SK-N-SH treated with all-trans-retinoic acid at 6 μM for 48 hours (cell line): ENCODE data around the gene PTPRT.

Experiments used
- ATAC-seq: fragments of 200-7000 bp; cut with Tn5 transposase; 3 replicates; pipeline ENCODE4 v1.9.1; 2020; ENCODE audit warnings: mild to moderate bottlenecking, moderate library complexity
- ARNTL ChIP-seq: fragments of 450-650 bp; formaldehyde crosslinking; IDR thresholded peaks from 2 replicates; pipeline ENCODE4 v1.5.0; 2020; ENCODE audit warnings: low read depth, mild to moderate bottlenecking, moderate library complexity, borderline replicate concordance
- BACH2 ChIP-seq: fragments of 250-450 bp; sonication (Bioruptor Pico); IDR thresholded peaks from 2 replicates; pipeline ENCODE4 v1.9.0; 2021; ENCODE audit warnings: mild to moderate bottlenecking, borderline replicate concordance
- CREB5 ChIP-seq: fragments of 250-450 bp; sonication (Bioruptor Pico); IDR thresholded peaks from 2 replicates; pipeline ENCODE4 v1.5.1; 2020; ENCODE audit warnings: low read depth, mild to moderate bottlenecking, moderate library complexity
- CSDC2 ChIP-seq: fragments of 250-450 bp; sonication (Bioruptor Pico); IDR thresholded peaks from 2 replicates; pipeline ENCODE4 v1.5.0; 2020; ENCODE audit warnings: mild to moderate bottlenecking, moderate library complexity
- CSRNP3 ChIP-seq: fragments of 250-450 bp; sonication (Bioruptor Pico); IDR thresholded peaks from 2 replicates; pipeline ENCODE4 v1.5.1; 2021; ENCODE audit warnings: mild to moderate bottlenecking, moderate library complexity
- ESRRG ChIP-seq: fragments of 250-450 bp; sonication (Bioruptor Pico); IDR thresholded peaks from 2 replicates; pipeline ENCODE4 v1.6.1; 2021; ENCODE audit warnings: mild to moderate bottlenecking
- ISL1 ChIP-seq: fragments of 250-450 bp; sonication (Bioruptor Pico); IDR thresholded peaks from 2 replicates; pipeline ENCODE4 v2.1.2; 2022; ENCODE audit warnings: mild to moderate bottlenecking, moderate library complexity
- OSR1 ChIP-seq: fragments of 250-450 bp; sonication (Bioruptor Pico); IDR thresholded peaks from 2 replicates; pipeline ENCODE4 v1.8.0; 2022; ENCODE audit warnings: moderate library complexity, mild to moderate bottlenecking, inconsistent platforms
- PATZ1 ChIP-seq: fragments of 250-450 bp; sonication (Bioruptor Pico); IDR thresholded peaks from 2 replicates; pipeline ENCODE4 v1.8.0; 2020; ENCODE audit warnings: mild to moderate bottlenecking, moderate library complexity, borderline replicate concordance
- POU6F1 ChIP-seq: fragments of 250-450 bp; sonication (Bioruptor Pico); IDR thresholded peaks from 2 replicates; pipeline ENCODE4 v1.8.0; 2021; ENCODE audit warnings: low read depth, mild to moderate bottlenecking, moderate library complexity, borderline replicate concordance
- PPARA ChIP-seq: fragments of 250-450 bp; sonication (Bioruptor Pico); IDR thresholded peaks from 2 replicates; pipeline ENCODE4 v1.5.0; 2020; ENCODE audit warnings: mild to moderate bottlenecking, borderline replicate concordance
- RARB ChIP-seq: fragments of 250-450 bp; sonication (Bioruptor Pico); IDR thresholded peaks from 2 replicates; pipeline ENCODE4 v1.8.0; 2021; ENCODE audit warnings: mild to moderate bottlenecking, moderate library complexity
- SNAI2 ChIP-seq: fragments of 250-450 bp; sonication (Bioruptor Pico); IDR thresholded peaks from 2 replicates; pipeline ENCODE4 v1.5.0; 2020; ENCODE audit warnings: mild to moderate bottlenecking, moderate library complexity
- TOX ChIP-seq: fragments of 250-450 bp; sonication (Bioruptor Pico); IDR thresholded peaks from 2 replicates; pipeline ENCODE4 v1.8.0; 2021; ENCODE audit warnings: mild to moderate bottlenecking, moderate library complexity, borderline replicate concordance
- TSHZ2 ChIP-seq: fragments of 250-450 bp; sonication (Bioruptor Pico); IDR thresholded peaks from 2 replicates; pipeline ENCODE4 v1.5.0; 2020; ENCODE audit warnings: mild to moderate bottlenecking, moderate library complexity
- ZC3H10 ChIP-seq: fragments of 250-450 bp; sonication (Bioruptor Pico); IDR thresholded peaks from 2 replicates; pipeline ENCODE4 v1.5.1; 2021; ENCODE audit warnings: mild to moderate bottlenecking, moderate library complexity
- ZFP3 ChIP-seq: fragments of 250-450 bp; sonication (Bioruptor Pico); IDR thresholded peaks from 2 replicates; pipeline ENCODE4 v1.5.0; 2020; ENCODE audit warnings: mild to moderate bottlenecking, moderate library complexity
- ZFP30 ChIP-seq: fragments of 450-650 bp; formaldehyde crosslinking; IDR thresholded peaks from 2 replicates; pipeline ENCODE4 v1.5.0; 2022; ENCODE audit warnings: mild to moderate bottlenecking, moderate library complexity
- ZNF565 ChIP-seq: fragments of 450-650 bp; formaldehyde crosslinking; conservative IDR thresholded peaks from 2 replicates; pipeline ENCODE4 v1.5.0; 2020; ENCODE audit warnings: low read depth, mild to moderate bottlenecking, moderate library complexity
- ZNF70 ChIP-seq: fragments of 450-650 bp; formaldehyde crosslinking; IDR thresholded peaks from 2 replicates; pipeline ENCODE4 v1.5.0; 2020; ENCODE audit warnings: mild to moderate bottlenecking, moderate library complexity
- ZNF8 ChIP-seq: fragments of 450-650 bp; formaldehyde crosslinking; IDR thresholded peaks from 2 replicates; pipeline ENCODE4 v1.5.0; 2020; ENCODE audit warnings: mild to moderate bottlenecking, moderate library complexity

PTPRT gene

GRCh38 chr20:42544926-42545325 lies 644.8 kb downstream of the PTPRT start:
- TF ChIP-seq CSDC2 (CRISPR knock-in tag): no peak
- TF ChIP-seq PPARA (CRISPR knock-in tag): no peak
- no peak for TF ChIP-seq ZNF70 (CRISPR knock-in tag)
- TF ChIP-seq BACH2: no peak
- TF ChIP-seq CREB5 (CRISPR knock-in tag): no peak
- no peak for TF ChIP-seq PATZ1
- no peak for TF ChIP-seq ZFP30 (CRISPR knock-in tag)
- ATAC-seq: no peak

GRCh38 chr20:42532831-42533230 lies 656.9 kb downstream of the PTPRT start:
- no peak for ATAC-seq
- TF ChIP-seq OSR1: no peak
- TF ChIP-seq CREB5 (CRISPR knock-in tag): no peak
- no peak for TF ChIP-seq ZNF8 (CRISPR knock-in tag)
- no peak for TF ChIP-seq ISL1 (CRISPR knock-in tag)
- TF ChIP-seq ZNF565: no peak
- TF ChIP-seq SNAI2: no peak
- TF ChIP-seq ESRRG: no peak
- TF ChIP-seq ZC3H10 (CRISPR knock-in tag): no peak
- no peak for TF ChIP-seq ZFP30 (CRISPR knock-in tag)
- no peak for TF ChIP-seq TSHZ2 (CRISPR knock-in tag)
- no peak for TF ChIP-seq CSRNP3
- no peak for TF ChIP-seq PATZ1
- no peak for TF ChIP-seq TOX (CRISPR knock-in tag)
- TF ChIP-seq ZNF70 (CRISPR knock-in tag): no peak

GRCh38 chr20:42531508-42531961 lies 658.2 kb downstream of the PTPRT start:
- no peak for ATAC-seq
- TF ChIP-seq SNAI2: no peak
- TF ChIP-seq POU6F1 (CRISPR knock-in tag): no peak
- TF ChIP-seq OSR1: no peak
- TF ChIP-seq ZC3H10 (CRISPR knock-in tag): no peak
- TF ChIP-seq ARNTL: no peak
- TF ChIP-seq CSRNP3: no peak
- TF ChIP-seq ZNF8 (CRISPR knock-in tag): no peak
- TF ChIP-seq RARB (CRISPR knock-in tag): no peak
- TF ChIP-seq PATZ1: no peak
- no peak for TF ChIP-seq ZFP3 (CRISPR knock-in tag)
- TF ChIP-seq CREB5 (CRISPR knock-in tag): no peak
